HG03342 (cell line): Measurements from ENCODE around the gene LYRM1.
"Not testable (repeated sequence)": the region's sequence is repeated elsewhere in the genome, so short reads cannot be mapped to it uniquely, and the experiment has no call there.

Experiments
- ATAC-seq: cut with Tn5 transposase; IDR thresholded peaks from one replicate; pipeline ENCODE4 v1.9.1; 2021; ENCODE audit warnings: mild to moderate bottlenecking, moderate library complexity; ENCODE audit not compliant: unreplicated experiment

Gene LYRM1

GRCh38 chr16:20971401-20971800 is 70.8 kb downstream of the LYRM1 start:
- ATAC-seq, result no peak

GRCh38 chr16:20973201-20973600 is 72.6 kb downstream of the LYRM1 start:
- not testable (repeated sequence) for ATAC-seq
